Endothelial cell of umbilical vein (primary cell): ENCODE data around the gene NSUN7. TPM values are rescaled to one million over a fixed set of nuclear protein-coding genes. Genes with fewer than 3 reads are reported as not detected.

ENCODE experiments used
- BruUV-seq: library from RNA; stranded (reverse); fragments of 400-500 nt; replicated peaks from 2 replicates; lab custom pipeline; 2021; lab: Mats Ljungman, UMichigan
- CTCF ChIA-PET: fragments of 300-600, 350-600 bp; sonication (Branson Sonifier 250); formaldehyde crosslinking; loops from one replicate; lab custom pipeline; 2021; ENCODE audit warnings: antibody characterized with exemption, inconsistent platforms; lab: Charles Lee
- POLR2A ChIA-PET: fragments of 300-600, 350-600 bp; sonication (Branson Sonifier 250); formaldehyde crosslinking; loops from one replicate; lab custom pipeline; 2021; ENCODE audit warnings: antibody characterized with exemption, inconsistent platforms; lab: Charles Lee
- DNase-seq: peaks from one replicate; pipeline ENCODE4 v3.0.0-alpha.2; 2011; ENCODE audit warnings: low read depth, low spot score
- FAIRE-seq: peaks from 2 replicates; lab custom pipeline; 2011; peaks lifted over from hg19 to GRCh38; lab: Jason Lieb, UNC
- H2AFZ ChIP-seq: 2 replicates; pipeline ENCODE4 v1.6.0; 2012; ENCODE audit warnings: low read depth, low read length, control low read depth, inconsistent platforms
- H3K27ac ChIP-seq: 2 replicates; pipeline ENCODE4 v1.5.1; 2011; ENCODE audit warnings: low read depth, mild to moderate bottlenecking, control low read depth, low read length, moderate library complexity; ENCODE audit not compliant: insufficient read depth
- H3K27me3 ChIP-seq, 2 experiments: 2 replicates each; pipeline versions ENCODE4 v1.6.0 to v1.6.1; 2011; ENCODE audit warnings: low read length in 2 of 2, mixed read lengths in 1 of 2; ENCODE audit not compliant: control insufficient read depth in 2 of 2, insufficient read depth in 2 of 2
- H3K36me3 ChIP-seq, 2 experiments: 2 replicates in 1 of 2; 3 replicates in 1 of 2; pipeline ENCODE4 v1.5.1; 2011; ENCODE audit warnings: low read length in 2 of 2, mild to moderate bottlenecking in 1 of 2, moderate library complexity in 1 of 2; ENCODE audit not compliant: control insufficient read depth in 2 of 2, insufficient read depth in 2 of 2; ENCODE audit errors: extremely low read depth in 1 of 2
- H3K4me1 ChIP-seq: 3 replicates; pipeline ENCODE4 v1.5.1; 2011; ENCODE audit warnings: mild to moderate bottlenecking, low read length; ENCODE audit not compliant: control insufficient read depth, insufficient read depth; ENCODE audit errors: extremely low read depth
- H3K4me2 ChIP-seq: 2 replicates; pipeline ENCODE4 v1.6.1; 2011; ENCODE audit warnings: low read length, control low read depth, mixed read lengths; ENCODE audit not compliant: insufficient read depth
- H3K4me3 ChIP-seq, 3 experiments: fragments of 200-600 bp in 1 of 3; sonication (generic), shearing (Covaris generic) in 1 of 3; replicated peaks in 1 of 3; 2 replicates each; pipeline ENCODE4 v1.5.1; 2011 to 2016; ENCODE audit warnings: control low read depth in 3 of 3, low read length in 3 of 3, mild to moderate bottlenecking in 2 of 3, inconsistent platforms in 1 of 3, low read depth in 1 of 3, moderate library complexity in 1 of 3; ENCODE audit not compliant: insufficient read depth in 1 of 3
- H3K79me2 ChIP-seq: 2 replicates; pipeline ENCODE4 v1.6.0; 2012; ENCODE audit warnings: low read length, inconsistent platforms; ENCODE audit not compliant: control insufficient read depth, insufficient read depth
- H3K9ac ChIP-seq: replicated peaks from 2 replicates; pipeline ENCODE3; 2011; ENCODE audit warnings: low read length, control low read depth; ENCODE audit not compliant: insufficient read depth; ENCODE audit errors: extremely low read depth
- H3K9me1 ChIP-seq: replicated peaks from 3 replicates; pipeline ENCODE4 v1.6.0; 2011; ENCODE audit warnings: mild to moderate bottlenecking, low read length; ENCODE audit not compliant: control insufficient read depth, insufficient read depth; ENCODE audit errors: extremely low read depth
- H3K9me3 ChIP-seq: replicated peaks from 2 replicates; pipeline ENCODE4 v1.5.1; 2012; ENCODE audit warnings: low read length, inconsistent platforms; ENCODE audit not compliant: control insufficient read depth, insufficient read depth
- H4K20me1 ChIP-seq: replicated peaks from 2 replicates; pipeline ENCODE3; 2011; ENCODE audit warnings: mild to moderate bottlenecking, low read length; ENCODE audit not compliant: control insufficient read depth, insufficient read depth; ENCODE audit errors: extremely low read depth
- EZH2 ChIP-seq: IDR thresholded peaks from 2 replicates; pipeline ENCODE4 v1.6.1; 2012; ENCODE audit warnings: borderline replicate concordance, low read depth, mild to moderate bottlenecking, moderate library complexity, low read length, inconsistent platforms; ENCODE audit not compliant: severe bottlenecking
- FOS ChIP-seq: IDR thresholded peaks from 2 replicates; pipeline ENCODE4 v1.6.1; 2011; ENCODE audit warnings: mild to moderate bottlenecking, low read length, moderate library complexity, borderline replicate concordance; ENCODE audit not compliant: insufficient read depth
- GATA2 ChIP-seq: IDR thresholded peaks from 2 replicates; pipeline ENCODE4 v1.7.0; 2011; ENCODE audit warnings: low read depth, mild to moderate bottlenecking, moderate library complexity, mixed read lengths, low read length; ENCODE audit not compliant: insufficient read length, insufficient read depth
- JUN ChIP-seq: IDR thresholded peaks from 2 replicates; pipeline ENCODE4 v1.6.1; 2011; ENCODE audit warnings: borderline replicate concordance, low read depth; ENCODE audit not compliant: insufficient read length, insufficient read depth
- MAX ChIP-seq: IDR thresholded peaks from 2 replicates; pipeline ENCODE4 v1.6.1; 2011; ENCODE audit not compliant: insufficient read depth, insufficient read length
- POLR2A ChIP-seq: IDR thresholded peaks from 2 replicates; pipeline ENCODE4 v1.6.1; 2012; ENCODE audit warnings: low read depth, mild to moderate bottlenecking, control low read depth, low read length
- POLR2AphosphoS5 ChIP-seq: IDR thresholded peaks from 2 replicates; pipeline ENCODE4 v1.6.1; 2012; ENCODE audit warnings: low read depth, mild to moderate bottlenecking, control low read depth, low read length, moderate library complexity; ENCODE audit not compliant: insufficient read depth
- dilution Hi-C: fragments of 300-500 bp; cut with MboI; formaldehyde crosslinking; loops from one replicate; pipeline ENCODE4 v1.15.0; 2019; ENCODE audit warnings: low sequenced_read_pairs; ENCODE audit not compliant: extremely low pct_ligation_motif_present
- intact Hi-C: fragments of 100-400 bp; cut with micrococcal nuclease; formaldehyde crosslinking; loops from one replicate; pipeline ENCODE4 v1.10.0; 2022
- polyA plus RNA-seq, 4 experiments: library from polyadenylated mRNA; depleted of rRNA in 3 of 4; stranded (reverse) in 3 of 4; unstranded in 1 of 4; fragments of >200 nt; gene quantifications; 2 replicates each; pipeline versions ENCODE4 v1.2.1 to v1.2.3, GENCODE V29; 2011 to 2012; ENCODE audit warnings: missing spikeins in 1 of 4
- total RNA-seq: library from RNA; stranded (reverse); gene quantifications from 2 replicates; pipeline ENCODE4 v1.2.3, GENCODE V29; 2021
- TF ChIP-seq, protein P1 (sequence below), 2 donors: IDR thresholded peaks; 1 replicate in 1 of 2; 2 replicates in 1 of 2; pipeline ENCODE4 v1.5.1; 2011; ENCODE audit warnings: low read length in 2 of 2, mild to moderate bottlenecking in 2 of 2, moderate library complexity in 2 of 2, control low read depth in 1 of 2, inconsistent platforms in 1 of 2, low read depth in 1 of 2; ENCODE audit not compliant: insufficient read depth in 1 of 2; ENCODE audit errors: extremely low read depth in 1 of 2

NSUN7 gene
- total and polyA plus RNA-seq, 2 donors (not counting 3 experiments of a cell fraction or from before 2014, with no cell fraction given): 0.03 to 0.20 TPM

- Histone ChIP-seq H3K9me3 (no peaks in the 10 kb centered on the region), H4K20me1 (no peaks in the 10 kb centered on the region), H3K9me1 (no peaks in the 10 kb centered on the region), H3K4me3 (no peak overlapping the region), H3K4me2 (no peak overlapping the region), H3K4me1 (peaks cover 9% of the 10 kb centered on the region), H3K79me2 (no peaks in the 10 kb centered on the region), H3K9ac (no peak overlapping the region), H3K27ac (no peak overlapping the region), H2AFZ (no peak overlapping the region), H3K27me3 (peaks cover 7 to 14% of the 10 kb centered on the region in 2 experiments), H3K36me3 (no peaks in the 10 kb centered on the region)
- intact Hi-C loops (no loop called here), dilution Hi-C loops (no loop called here)
- no TSS peak for BruUV-seq
- CTCF ChIA-PET: no interaction called here
- DNase-seq: no peak
- FAIRE-seq: no peak
- POLR2A ChIA-PET: no interaction called here
- TF ChIP-seq MAX (no peak), JUN (no peak), FOS (no peak)
Measured at GRCh38 chr4:40745285-40745984, 4.3 kb upstream of the NSUN7 start.

- Histone ChIP-seq H3K4me3 (no peak overlapping the region), H3K9me1 (no peaks in the 10 kb centered on the region), H3K4me1 (peaks cover 12% of the 10 kb centered on the region), H3K27ac (no peak overlapping the region), H4K20me1 (no peaks in the 10 kb centered on the region), H3K27me3 (peaks cover 25 to 26% of the 10 kb centered on the region in 2 experiments), H3K79me2 (no peaks in the 10 kb centered on the region), H3K4me2 (no peak overlapping the region), H3K36me3 (no peaks in the 10 kb centered on the region), H3K9ac (no peak overlapping the region), H3K9me3 (no peaks in the 10 kb centered on the region), H2AFZ (no peak overlapping the region)
- CTCF ChIA-PET: interaction anchor here (1.2 kb wide), 1 partner anchor 13 kb away, joined by 3 read pairs; no protein-coding TSS in a partner anchor
- intact Hi-C loops: no loop called here
- POLR2A ChIA-PET: no interaction called here
- dilution Hi-C loops: no loop called here
- TF ChIP-seq POLR2A: no peak
- no peak for TF ChIP-seq POLR2AphosphoS5
- no peak for TF ChIP-seq FOS
- TF ChIP-seq EZH2: no peak
- no peak for TF ChIP-seq MAX
- TF ChIP-seq JUN: no peak
- no peak for TF ChIP-seq GATA2
- TF ChIP-seq, protein P1, sequence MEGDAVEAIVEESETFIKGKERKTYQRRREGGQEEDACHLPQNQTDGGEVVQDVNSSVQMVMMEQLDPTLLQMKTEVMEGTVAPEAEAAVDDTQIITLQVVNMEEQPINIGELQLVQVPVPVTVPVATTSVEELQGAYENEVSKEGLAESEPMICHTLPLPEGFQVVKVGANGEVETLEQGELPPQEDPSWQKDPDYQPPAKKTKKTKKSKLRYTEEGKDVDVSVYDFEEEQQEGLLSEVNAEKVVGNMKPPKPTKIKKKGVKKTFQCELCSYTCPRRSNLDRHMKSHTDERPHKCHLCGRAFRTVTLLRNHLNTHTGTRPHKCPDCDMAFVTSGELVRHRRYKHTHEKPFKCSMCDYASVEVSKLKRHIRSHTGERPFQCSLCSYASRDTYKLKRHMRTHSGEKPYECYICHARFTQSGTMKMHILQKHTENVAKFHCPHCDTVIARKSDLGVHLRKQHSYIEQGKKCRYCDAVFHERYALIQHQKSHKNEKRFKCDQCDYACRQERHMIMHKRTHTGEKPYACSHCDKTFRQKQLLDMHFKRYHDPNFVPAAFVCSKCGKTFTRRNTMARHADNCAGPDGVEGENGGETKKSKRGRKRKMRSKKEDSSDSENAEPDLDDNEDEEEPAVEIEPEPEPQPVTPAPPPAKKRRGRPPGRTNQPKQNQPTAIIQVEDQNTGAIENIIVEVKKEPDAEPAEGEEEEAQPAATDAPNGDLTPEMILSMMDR (IDR thresholded peaks at IDR 0.05; ENCODE audit: extremely low read depth in 1 of 2, insufficient read depth in 1 of 2, low read depth in 1 of 2, low read length in 2 of 2): no peak
- no TSS peak for BruUV-seq
- DNase-seq (no peak), FAIRE-seq (no peak)
Measured at GRCh38 chr4:40747207-40747835, 2.4 kb upstream of the NSUN7 start.
